Measurements from ENCODE around the gene FGGY.

The FGGY gene

GRCh38 chr1:59364037-59364436, 67.1 kb downstream of the FGGY start:
- DNase-seq (ENCODE audit: low read depth): no peak
- H3K4me3 ChIP-seq (replicated peaks; ENCODE audit: low read depth, low read length): no peak overlapping the region
- no peak for TF ChIP-seq CTCF (IDR thresholded peaks at IDR 0.05; ENCODE audit: low read length, missing control alignments)

- TF ChIP-seq CTCF (IDR thresholded peaks at IDR 0.05; ENCODE audit: low read length, missing control alignments): no peak
- no peak for DNase-seq (ENCODE audit: low read depth)
- no peak overlapping the region for H3K4me3 ChIP-seq (replicated peaks; ENCODE audit: low read depth, low read length)
Measured at GRCh38 chr1:59366346-59366745, 69.5 kb downstream of the FGGY start.

- peak; percentile 97 for DNase-seq (ENCODE audit: low read depth)
- no peak overlapping the region for H3K4me3 ChIP-seq (replicated peaks; ENCODE audit: low read depth, low read length)
- no peak for TF ChIP-seq CTCF (IDR thresholded peaks at IDR 0.05; ENCODE audit: low read length, missing control alignments)
Measured at GRCh38 chr1:59367301-59368007, 70.6 kb downstream of the FGGY start.

GRCh38 chr1:59368008-59368670, 71.2 kb downstream of the FGGY start:
- DNase-seq (ENCODE audit: low read depth): no peak
- TF ChIP-seq CTCF (IDR thresholded peaks at IDR 0.05; ENCODE audit: low read length, missing control alignments): no peak
- no peak overlapping the region for H3K4me3 ChIP-seq (replicated peaks; ENCODE audit: low read depth, low read length)

GRCh38 chr1:59375321-59376220, 78.7 kb downstream of the FGGY start:
- no peak overlapping the region for H3K4me3 ChIP-seq (replicated peaks; ENCODE audit: low read depth, low read length)
- DNase-seq (ENCODE audit: low read depth): peak; percentile 94
- TF ChIP-seq CTCF (IDR thresholded peaks at IDR 0.05; ENCODE audit: low read length, missing control alignments): no peak

GRCh38 chr1:59377350-59377904, 80.5 kb downstream of the FGGY start:
- no peak for DNase-seq (ENCODE audit: low read depth)

More at GRCh38 chr1:59377350-59377904, 80.5 kb downstream of the FGGY start:
- no peak overlapping the region for H3K4me3 ChIP-seq (replicated peaks; ENCODE audit: low read depth, low read length)
- TF ChIP-seq CTCF (IDR thresholded peaks at IDR 0.05; ENCODE audit: low read length, missing control alignments): no peak
